COLO668 (cell line): ENCODE measurements around the gene MPP3.
A peak's percentile ranks its signal among the peaks of the same experiment; 100 is the strongest.

Experiments used
- DNase-seq: peaks from one replicate; lab custom pipeline; 2025; ENCODE audit not compliant: unreplicated experiment; lab: John Stamatoyannopoulos, UW

MPP3 gene

DNA sequence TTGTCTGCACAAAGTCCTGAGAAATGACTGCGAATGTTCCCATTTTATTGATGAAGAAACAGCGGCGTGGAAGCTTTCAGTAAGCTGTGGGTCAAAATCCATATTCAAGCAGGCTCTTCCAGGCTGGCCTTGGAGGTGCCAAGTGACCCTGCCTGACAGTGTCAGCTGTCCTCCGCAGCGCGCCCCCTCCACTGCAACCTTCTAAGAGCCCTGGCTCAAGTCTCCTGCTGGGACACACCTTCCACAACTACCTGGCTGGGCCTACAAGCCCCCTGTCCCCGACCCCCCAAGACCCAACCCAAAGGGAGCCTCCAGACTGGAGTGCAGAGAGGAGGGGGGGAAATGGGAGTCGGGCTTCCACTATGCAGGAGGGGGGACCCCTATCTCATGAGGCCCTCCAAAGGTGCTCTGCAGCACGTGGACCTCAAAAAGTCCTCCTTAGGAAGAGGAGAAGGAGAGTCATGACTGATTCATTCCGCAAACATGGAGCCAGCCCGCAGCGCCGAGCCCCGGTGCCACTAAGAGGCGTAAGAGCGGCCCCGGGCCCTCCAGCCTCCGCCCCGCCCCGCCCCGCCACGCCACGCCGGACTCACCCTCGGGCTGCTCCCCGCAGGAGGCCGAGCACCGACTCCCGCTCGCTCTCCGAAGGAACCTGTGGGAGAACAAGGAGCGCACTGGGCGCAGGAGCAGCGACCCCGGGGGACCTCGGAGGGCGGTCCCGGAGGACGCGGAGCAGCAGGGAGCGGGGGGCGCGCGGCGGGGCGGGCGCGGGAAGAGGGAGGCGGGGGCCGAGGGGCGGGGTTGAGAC lies 574 bp downstream of the MPP3 start:
- DNase-seq = peak; percentile 36

DNA sequence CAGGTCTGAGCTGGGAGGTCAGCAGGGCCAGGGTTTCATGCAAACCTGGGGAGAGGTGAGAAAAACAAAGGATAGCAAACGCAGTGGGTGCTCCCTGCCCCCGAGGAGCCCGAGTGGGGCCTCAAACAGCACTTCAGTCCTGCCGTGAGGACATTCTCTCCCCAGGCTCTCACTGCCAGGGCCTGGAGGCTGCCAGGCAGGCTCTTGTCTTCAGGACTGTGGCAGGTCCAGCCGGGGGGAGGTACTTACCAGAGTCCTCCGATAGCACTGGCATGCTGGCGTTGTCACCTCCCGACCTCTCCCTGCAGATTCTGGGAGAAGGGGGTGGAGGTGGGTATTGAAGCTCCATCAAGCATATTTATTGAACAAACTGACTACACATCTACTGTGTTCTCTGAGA lies 1.3 kb downstream of the MPP3 start:
- no peak for DNase-seq

DNA sequence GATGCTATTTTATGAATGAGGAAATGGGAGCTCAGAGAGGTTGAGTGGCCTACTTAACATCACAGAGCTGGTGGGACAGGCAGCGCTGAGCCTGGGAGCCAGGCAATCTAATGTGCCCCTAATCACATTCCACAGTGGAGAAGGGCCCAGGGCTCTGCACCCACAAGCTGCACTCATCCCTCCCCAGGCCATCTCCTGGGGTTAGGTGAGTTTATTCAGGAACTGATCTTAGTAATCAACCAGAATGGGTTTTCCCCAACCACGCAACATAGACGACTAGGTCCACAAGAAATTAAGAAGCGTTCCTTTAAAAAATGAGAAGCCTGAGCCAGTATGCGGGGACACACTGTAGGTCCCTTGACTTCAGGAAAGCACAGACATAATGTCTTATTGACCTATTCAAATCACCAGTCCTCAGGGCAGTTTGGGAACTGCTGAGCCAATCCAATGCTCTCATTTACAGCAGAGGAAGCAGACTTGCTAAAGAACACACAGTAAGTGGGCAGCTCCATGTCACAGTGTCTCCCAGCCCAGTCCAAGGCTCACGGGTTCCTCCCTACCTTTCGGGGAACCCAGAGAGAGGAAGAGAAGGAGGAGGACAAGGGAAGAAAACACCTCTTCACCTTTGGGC lies 2.3 kb downstream of the MPP3 start:
- no peak for DNase-seq

DNA sequence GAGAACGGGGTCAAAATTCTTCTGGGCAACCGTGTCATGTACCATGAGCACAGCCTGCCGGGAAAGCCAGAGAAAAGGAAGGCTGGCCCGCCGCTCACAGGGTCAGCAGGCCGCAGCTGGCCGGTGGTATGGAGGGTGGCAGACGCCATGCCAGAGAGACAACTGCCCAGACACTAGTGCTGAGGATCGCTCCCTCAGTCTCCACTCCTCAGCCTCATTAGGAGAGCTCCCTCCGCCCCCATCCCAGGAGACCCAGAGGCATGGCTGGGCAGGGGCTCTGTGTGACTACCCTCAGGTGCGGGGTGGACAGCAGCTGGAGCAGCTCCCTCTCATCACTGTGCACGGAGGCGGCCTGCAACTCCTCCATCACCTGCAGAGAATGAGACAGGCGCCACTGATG lies 3.2 kb downstream of the MPP3 start:
- no peak for DNase-seq

DNA sequence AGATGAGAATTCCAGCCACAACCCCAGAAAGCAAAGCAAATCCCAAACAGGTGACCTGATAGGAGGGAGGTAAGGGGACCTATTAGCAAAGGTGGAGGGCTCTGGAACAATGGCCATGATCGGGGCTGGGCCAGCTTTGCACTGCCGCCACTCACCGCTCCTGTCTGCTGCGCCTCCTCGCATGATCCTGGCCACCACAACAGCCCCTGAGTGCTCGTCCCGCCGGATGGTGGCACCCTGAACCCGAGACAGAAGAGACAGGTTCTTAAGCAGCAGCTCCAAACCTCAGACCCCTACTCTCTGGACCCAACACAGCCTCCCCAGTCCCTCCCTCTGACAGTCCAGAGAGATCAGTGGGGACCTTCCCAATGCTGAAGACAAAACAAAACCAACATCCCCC lies 5.3 kb downstream of the MPP3 start:
- DNase-seq = no peak

DNA sequence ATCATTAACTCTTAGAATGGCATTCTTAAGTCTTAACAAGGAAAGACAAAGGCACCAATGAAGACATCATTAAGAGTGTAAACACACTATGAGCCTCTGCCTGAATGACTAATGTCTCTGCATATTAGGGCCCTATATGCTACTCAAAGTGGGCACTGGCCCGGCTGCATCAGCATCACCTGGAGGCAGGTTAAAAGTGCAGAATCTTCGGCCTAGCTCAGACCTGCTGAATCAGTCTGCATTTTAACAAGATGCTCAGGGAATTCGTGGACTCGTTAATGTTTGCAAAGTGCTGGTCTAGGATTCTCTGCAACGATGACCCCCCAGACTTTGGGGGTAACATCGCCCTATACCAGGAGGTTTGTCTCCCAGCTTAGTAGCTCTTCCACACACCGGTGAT lies 6.7 kb downstream of the MPP3 start:
- no peak for DNase-seq

DNA sequence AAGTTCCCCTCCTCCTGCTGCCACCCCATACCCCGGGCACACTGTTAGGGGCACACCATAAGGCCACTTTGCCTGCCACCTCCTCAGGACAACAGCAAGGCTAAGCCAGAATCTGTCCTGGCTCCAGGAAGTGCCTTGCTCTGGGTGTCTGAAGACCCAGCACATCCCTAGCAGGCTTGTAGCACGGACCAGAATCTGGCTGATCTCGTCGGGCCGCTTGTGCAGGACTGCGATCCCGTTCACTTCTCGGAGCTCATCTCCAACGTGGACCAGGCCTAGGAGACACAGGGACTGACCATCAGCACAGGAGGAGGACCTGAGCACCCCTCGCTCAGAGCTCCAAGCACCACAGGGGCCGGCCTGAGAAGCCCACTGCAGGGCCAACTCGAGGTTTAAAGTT lies 7.4 kb downstream of the MPP3 start:
- DNase-seq = no peak

DNA sequence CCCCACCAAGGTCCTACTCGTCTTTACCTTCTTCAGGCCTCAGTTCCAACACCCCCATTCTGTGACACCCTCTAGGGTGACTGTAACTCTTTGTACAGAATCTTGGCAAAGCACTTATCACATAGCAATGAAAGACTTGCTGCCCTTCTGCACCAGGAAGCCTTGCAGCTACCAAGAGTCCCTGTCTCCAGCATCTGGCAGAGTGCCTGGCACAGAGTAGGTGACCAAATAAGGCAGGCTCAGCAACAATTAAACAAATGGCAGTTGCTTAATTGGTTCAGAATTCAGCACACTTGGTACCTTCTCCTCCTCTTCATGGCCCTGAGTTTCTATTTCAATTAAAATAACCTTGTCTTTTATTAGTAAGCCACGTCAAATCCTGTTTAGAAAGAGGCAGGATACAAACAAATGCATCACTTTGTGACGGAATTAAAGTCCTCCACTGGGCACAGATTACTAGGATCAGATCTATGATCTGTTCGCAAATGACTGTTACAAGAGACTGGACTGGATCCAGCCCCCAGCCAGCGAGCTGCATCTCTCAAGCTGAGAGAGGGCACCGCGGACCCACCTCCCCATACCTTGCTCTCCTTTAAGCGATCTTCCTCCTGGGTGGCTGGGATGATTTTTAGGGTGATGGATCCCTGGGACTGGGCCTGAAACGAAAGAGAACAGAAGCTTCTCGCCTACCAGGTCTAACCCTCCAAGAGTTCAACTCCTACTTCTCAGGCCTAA lies 9.4 kb downstream of the MPP3 start:
- DNase-seq = no peak

DNA sequence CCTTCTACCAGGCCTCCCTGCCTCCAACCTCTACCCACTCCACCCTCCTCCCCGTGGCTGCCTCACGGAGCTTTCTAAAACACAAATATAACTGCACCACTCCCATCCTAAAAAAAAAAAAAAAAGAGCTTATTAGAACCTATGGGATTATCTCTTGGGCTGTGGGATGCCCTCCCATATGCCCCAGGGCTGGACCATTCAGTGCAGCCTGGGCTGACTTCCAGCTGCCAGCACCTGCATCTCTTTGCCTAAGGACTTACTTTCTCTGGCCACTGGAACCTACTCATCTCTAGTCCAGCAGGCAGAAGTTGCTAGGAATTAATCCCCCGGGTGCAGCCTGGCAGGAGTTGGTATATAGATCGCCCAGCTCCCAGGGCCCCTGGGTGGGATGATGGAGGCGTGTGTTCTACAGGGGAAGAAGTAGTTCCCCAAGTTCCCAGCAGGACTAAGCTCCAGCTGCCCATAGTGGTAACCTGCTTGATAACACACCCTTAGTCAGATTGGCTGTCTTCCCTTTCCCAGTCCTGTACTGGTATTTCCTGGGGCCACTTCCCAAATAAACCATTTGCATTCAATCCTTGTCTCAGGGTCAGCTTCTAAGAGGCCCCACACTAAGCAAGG lies 10.3 kb downstream of the MPP3 start:
- no peak for DNase-seq

DNA sequence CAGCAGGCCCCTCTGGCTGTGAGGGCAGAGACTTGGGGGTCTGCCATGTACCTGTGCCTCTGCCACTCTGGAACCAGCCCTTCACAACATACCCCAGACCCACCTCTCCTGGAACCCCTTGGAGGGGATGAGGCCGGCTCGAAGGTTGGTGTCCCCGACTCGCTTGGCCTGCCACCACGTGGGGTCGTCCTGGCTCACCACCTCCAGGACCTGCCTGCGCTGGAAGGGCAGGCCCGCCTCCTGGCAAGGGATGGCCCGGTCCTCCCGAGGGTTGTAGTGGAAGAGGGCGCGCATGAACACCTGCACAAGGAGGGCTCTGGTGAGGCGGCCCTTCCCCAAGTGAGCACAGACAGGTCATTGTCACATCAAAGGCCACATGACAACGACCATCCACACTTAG lies 12.2 kb downstream of the MPP3 start:
- no peak for DNase-seq

DNA sequence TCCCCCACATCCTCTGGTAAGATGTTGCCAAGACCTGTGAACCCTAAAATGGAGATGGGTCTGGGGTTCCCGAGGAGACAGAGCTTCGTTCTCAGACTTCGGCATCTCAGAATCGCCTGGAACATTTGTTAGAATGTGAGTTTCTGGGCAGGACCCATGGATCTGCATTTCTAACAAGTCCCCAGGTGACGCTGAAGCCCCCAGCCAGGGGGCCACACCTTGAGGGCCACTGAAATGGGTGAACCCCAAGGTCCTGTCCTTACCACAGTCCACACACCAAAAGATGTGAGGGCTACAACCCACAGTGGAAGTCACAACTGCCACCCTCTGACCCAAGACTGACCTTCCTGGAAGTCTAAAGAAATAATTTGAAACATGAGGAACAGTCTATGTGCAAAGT lies 14.0 kb downstream of the MPP3 start:
- DNase-seq = no peak

DNA sequence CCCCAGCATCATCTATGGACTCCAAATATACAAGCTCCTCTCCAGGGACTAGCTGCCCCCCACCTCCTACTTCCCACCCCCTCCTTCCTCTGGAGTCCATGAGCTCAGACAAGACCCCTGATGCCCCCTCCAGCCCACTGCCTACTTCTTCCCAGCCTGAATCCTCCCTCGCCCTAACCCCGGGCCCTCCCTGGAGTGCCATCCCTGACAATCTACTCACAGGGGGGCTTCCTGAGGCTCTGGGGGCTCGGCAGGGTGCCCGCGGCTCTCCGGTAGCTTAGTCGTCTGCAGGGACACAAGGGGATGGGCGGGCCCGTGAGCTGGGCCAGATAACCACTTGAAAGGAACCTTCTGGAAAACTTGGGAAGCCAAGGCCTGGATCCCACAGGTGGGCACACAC lies 15.1 kb downstream of the MPP3 start:
- DNase-seq = no peak

DNA sequence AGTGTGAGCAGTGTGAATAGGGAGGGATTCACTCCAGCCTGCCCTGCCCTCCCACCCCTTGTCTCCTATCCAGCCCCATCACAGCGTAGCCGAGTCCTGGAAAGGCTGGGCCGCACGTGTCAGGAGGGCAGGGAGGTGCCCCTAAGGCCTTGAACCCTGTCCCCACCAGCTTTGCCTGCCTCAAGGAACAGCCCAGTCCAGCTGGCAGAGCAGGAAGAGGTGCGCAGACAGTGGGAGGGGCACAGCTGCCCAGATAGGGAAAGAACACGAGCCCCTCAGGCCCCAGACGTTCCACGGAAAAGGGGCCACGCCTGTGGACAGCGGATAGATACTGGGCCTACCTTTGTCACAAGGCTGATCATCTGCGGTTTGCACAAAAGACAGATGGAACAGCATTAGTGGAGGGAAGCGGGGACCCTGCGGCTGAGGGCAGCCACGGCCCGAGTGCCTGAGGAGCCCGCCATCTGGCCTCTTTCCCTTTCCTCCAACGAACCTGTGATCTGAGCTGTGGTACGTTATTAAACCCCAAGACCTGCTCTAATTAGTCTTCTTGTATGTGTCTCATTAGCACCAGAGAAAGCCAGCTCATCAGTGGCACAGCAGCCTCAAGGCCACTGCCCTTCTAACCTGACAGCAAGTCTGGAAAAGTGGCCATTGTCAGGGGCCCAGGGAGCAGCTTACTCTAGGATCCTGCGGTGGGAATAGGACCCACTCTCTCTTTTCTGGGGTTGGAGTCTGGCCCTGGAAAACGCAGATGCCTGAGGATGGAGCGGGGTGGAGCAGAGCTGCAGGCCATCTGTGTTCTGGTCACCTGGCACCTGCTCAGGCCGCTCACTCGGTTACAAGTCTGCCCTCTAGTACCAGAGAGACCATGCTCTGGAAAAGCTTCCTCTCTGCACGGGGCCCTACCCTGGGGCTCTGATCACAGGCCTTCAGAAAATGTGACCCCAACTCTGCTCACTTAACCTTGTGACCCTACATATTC lies 16.3 kb downstream of the MPP3 start:
- DNase-seq = no peak

DNA sequence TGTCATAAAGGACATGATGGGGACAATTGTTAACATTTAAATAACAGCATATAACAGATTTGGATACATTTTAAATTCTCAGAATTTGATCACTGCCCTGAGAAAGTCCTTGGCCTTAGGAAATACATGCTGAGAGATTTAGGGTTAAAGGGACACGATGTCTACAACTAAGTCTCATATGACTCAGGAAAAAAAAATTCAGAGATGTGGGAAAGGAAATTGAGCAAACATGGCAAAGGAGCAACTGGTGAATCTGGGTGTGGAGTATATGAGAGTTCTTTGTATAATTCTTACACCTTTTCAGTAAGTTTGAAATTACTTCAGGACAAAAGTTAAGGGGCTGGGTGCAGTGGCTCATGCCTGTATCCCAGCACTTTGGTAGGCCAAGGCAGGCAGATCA lies 18.2 kb downstream of the MPP3 start:
- DNase-seq = no peak

DNA sequence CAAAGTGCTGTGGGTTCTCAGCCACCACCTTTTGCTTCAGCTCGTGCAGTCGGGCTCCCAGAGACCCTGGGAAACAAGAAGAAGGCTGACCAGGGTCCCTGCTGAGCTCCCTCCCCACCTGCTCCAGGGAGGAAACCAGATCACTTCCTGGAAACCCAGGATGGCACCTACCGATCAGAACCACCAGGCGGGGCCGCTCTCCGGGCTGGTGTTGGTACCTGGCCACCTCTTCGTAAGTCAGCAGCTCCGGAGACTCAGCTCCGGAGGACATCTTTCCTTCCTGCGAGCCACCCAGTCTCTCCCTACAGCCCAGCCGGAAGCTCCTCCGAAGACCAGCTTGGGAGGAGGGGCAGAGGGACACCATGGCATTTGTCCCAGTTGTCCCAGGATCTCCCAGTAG lies 18.9 kb downstream of the MPP3 start:
- peak; percentile 1 for DNase-seq

DNA sequence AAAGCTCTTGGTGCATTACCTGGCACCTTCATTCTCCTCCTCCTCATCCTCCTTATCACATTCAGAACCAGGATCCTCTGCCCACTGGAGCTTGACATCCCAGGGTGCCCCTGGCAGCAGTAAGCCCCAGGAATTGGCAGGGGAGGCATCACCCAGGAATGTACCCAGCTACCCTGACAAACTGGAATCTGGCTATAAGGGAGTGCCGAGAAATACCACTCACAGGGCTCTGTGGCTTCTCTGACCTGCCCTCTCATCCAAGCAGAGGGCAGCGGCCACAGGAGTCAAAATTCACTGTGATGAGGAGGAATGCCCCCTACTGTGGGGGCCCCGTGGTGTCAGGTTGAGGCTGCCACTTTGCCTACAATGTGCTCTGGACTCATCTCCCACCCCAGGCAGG lies 19.6 kb downstream of the MPP3 start:
- DNase-seq = no peak

DNA sequence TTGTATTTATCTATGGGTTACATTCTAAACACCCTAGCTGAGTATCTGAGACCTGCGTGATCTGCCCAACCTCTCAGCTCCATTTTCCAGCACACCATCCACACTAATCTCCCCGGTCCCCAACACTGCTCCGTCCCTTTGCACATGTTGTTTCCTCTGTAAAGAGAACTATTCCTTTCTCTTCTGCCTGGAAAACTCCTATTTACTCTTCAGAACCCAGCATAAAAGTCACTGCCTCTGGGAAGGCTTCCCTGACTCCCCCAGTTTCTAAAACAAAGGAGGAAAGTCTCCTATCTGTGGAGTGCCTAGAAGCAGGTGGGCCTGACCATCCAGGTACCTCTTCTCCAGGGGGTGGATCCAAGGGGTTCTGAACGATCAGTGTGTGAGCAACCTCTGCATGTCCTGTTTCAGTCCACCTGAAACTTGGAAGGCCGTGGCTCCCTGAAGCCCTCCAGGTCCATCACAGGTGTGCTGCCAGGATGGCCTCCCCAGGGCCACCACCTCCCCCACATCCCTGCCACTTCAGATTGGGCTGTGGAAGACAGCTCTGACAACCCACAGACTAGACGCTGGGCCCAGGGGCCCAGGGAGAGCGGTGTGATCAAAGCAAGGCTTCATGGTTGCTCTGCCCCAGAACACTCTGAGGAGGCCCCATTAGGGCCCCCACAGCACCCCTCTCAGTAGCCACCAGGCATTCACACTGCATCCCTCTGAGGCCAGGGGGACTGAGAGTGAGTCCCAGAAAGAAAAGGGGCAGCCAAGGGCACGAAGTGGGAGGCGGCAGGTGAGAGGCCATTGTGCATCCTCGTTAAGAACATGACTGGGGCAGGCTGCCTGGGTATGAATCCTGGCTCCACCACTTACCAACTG lies 20.3 kb downstream of the MPP3 start:
- DNase-seq = no peak

DNA sequence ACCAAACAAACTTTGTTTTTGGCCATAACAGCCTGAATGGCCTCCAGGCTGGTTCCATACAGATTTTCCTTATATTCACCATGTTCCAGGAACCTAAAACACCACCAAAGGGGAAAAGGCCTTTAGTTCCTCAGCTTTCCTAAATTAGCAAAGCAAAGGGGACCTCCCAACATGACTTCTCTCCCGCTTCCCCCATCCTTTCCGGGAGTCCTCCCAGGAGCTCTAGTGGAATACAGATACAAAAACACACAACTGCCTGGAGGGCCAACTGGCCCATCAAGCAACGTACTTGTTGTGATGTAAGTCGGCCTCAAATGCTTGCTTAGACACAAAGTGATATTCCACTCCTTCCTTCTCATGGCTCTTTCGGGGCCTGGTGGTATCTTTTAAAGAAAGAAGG lies 22.1 kb downstream of the MPP3 start:
- DNase-seq = no peak

DNA sequence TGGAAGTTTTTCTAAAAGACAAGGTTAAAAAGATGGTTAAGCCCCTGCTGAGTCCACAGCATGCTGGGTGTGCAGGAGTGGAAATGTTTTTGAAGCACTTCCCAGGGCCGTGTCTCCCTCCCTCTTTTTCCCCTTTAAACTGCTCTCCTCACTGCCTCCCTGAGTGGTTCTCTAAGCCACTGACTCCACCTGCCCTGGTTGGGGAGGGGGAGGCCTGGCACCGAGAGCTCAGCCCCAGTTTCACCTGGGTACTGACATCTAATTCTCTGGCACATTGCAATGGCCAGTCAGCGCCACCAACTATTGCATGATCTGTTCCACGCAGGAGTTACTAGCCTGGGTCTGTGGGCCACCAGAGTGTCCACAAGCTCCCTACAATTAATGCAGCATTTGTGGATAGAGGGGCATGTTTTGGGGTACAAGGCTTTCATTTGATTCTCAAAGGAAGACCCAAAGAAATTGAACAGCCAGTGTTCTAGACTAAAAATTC lies 22.7 kb downstream of the MPP3 start:
- no peak for DNase-seq
